Fibroblast of villous mesenchyme (primary cell): ENCODE data around the gene YPEL5. TPM values are rescaled to one million over a fixed set of nuclear protein-coding genes. Genes with fewer than 3 reads are reported as not detected.

Source experiments
- DNase-seq: peaks from one replicate; pipeline ENCODE4 v3.0.0-alpha.2; 2010; ENCODE audit warnings: low read depth
- H3K4me3 ChIP-seq: 2 replicates; pipeline ENCODE4 v1.5.1; 2011; ENCODE audit warnings: low read depth, mild to moderate bottlenecking, low read length
- small RNA-seq: library from RNA; depleted of rRNA; stranded (forward); fragments of <200 nt; gene quantifications from one replicate; pipeline ENCODE3, GENCODE V24; 2012
- total RNA-seq: library from RNA; depleted of rRNA; stranded (reverse); fragments of >200 nt; gene quantifications from 2 replicates; pipeline ENCODE4 v1.2.3, GENCODE V29; 2012
- TF ChIP-seq, protein P1 (sequence below): IDR thresholded peaks from 2 replicates; pipeline ENCODE4 v1.5.1; 2012; ENCODE audit warnings: low read depth, mild to moderate bottlenecking, low read length; ENCODE audit not compliant: insufficient read depth

The YPEL5 gene
- total RNA-seq, 1 donor: 66.1 TPM

DNA sequence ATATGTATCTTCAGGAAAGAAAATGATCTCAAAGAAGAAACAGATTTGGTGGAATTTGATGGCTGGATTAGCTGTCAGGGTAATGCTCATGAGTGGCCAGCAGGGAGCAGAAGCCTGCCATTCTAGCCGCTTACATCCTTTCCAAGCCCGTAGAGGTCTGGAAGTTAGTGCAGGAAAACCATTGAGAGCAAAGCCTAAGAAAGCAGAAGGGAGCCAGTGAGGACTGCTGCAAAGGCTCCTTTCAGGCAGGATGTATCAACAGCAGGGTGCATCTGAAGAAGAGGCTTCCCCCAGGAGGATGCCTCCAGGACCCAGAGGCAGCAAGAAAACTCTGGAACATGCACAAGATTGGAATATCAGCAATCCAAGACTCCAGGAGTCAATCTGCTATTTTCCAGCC lies 61.6 kb downstream of the YPEL5 start:
- TF ChIP-seq, protein P1, sequence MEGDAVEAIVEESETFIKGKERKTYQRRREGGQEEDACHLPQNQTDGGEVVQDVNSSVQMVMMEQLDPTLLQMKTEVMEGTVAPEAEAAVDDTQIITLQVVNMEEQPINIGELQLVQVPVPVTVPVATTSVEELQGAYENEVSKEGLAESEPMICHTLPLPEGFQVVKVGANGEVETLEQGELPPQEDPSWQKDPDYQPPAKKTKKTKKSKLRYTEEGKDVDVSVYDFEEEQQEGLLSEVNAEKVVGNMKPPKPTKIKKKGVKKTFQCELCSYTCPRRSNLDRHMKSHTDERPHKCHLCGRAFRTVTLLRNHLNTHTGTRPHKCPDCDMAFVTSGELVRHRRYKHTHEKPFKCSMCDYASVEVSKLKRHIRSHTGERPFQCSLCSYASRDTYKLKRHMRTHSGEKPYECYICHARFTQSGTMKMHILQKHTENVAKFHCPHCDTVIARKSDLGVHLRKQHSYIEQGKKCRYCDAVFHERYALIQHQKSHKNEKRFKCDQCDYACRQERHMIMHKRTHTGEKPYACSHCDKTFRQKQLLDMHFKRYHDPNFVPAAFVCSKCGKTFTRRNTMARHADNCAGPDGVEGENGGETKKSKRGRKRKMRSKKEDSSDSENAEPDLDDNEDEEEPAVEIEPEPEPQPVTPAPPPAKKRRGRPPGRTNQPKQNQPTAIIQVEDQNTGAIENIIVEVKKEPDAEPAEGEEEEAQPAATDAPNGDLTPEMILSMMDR: peak; percentile 88
- no peak overlapping the region for H3K4me3 ChIP-seq
- DNase-seq: peak; percentile 80

DNA sequence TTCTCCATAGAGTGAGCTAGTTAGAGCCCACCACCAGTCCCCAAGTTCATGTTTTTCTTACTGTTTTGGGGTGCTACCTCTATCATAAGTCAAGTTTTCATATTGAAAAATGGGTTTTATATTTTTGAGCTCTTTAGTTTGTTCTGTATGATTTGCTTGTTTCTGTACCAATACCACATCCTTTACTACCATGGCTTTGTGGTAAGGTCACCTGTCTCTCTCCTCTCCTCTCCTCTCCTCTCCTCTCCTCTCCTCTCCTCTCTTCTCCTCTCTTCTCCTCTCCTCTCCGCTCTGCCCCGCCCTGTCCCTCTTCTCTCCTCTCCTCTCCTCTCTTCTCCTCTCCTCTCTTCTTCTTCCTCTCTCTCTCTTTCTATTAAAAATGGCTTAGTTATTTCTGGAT lies 62.4 kb downstream of the YPEL5 start:
- TF ChIP-seq, protein P1: no peak
- no peak for DNase-seq
- H3K4me3 ChIP-seq: no peak overlapping the region

Small RNAs within 50 kb of the gene (small RNA-seq; reads per million reads assigned to genes)
- not detected for gene SNORA10B

Other genes starting within 250 kb of the YPEL5 start
- not detected in 2 replicates for gene ALK, start 225.4 kb upstream of the YPEL5 start, total RNA-seq
- gene LBH, start 84.5 kb downstream of the YPEL5 start, total RNA-seq: 548 and 803 TPM in 2 replicates